NCI-H1417 treated with DMSO at 0.1 percent for 48 hours (cell line): ENCODE data around the gene RECK.

Source experiments
- DNase-seq: peaks from one replicate; lab custom pipeline; 2025; lab: John Stamatoyannopoulos, UW

Gene RECK

DNA sequence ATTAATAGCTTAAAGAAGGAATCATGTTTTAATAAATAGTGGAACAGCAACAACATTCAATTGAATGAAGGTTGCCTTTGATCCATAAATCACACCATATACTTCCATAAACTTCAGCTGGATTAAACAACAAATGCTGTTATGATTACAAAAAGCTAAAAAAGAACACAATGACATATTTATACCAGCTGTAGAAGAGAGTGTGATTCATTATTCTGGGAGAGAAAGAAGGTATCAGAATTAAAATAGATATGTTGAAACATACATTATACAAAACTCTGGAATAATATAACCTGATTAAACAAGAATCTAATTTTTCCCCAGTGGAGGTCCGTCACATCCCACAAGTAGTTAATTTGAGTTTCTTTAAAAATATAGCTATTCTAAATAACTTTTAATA is 7.5 kb upstream of the RECK start:
- no peak for DNase-seq

DNA sequence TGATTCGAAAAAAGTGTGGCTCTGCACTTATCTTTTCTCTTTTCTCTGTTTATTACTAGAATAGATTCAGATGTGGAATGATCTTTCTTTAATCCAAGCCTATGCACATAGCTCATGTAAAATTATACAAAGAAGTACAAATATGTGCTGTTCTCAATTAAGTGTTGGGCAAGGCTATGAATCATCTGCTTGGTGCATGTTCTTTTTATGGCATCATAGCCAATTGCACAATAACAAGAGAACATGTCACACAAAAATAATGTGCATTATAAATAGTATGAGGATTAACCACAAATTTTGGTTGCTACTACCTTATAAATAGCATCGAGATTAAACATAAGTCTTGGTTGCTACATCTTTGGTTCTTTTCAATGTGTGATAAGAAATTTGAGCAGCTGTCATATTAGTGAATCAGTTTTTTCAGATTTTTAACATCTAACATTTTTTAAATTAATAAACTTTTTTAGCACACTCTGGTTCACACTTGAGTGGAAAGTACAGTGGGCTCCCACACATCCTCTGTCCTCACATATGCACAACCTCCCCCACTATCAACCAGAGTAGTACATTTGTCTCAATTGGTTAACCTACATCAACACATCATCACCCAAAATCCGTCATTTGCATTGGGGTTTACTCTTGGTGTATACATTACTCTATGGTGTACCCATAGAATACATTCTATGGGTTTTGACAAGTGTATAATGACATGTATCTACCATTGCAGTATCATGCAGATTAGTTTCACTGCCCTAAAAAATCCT is 6.8 kb upstream of the RECK start:
- DNase-seq = no peak

GRCh38 chr9:36030871-36031270 is 5.8 kb upstream of the RECK start:
- no peak for DNase-seq

GRCh38 chr9:36031774-36032555 is 4.7 kb upstream of the RECK start:
- DNase-seq = no peak

GRCh38 chr9:36033788-36034187 is 2.9 kb upstream of the RECK start:
- no peak for DNase-seq

- no peak for DNase-seq
These were observed 2.5 kb upstream of the RECK start for GRCh38 chr9:36034234-36034633.

DNA sequence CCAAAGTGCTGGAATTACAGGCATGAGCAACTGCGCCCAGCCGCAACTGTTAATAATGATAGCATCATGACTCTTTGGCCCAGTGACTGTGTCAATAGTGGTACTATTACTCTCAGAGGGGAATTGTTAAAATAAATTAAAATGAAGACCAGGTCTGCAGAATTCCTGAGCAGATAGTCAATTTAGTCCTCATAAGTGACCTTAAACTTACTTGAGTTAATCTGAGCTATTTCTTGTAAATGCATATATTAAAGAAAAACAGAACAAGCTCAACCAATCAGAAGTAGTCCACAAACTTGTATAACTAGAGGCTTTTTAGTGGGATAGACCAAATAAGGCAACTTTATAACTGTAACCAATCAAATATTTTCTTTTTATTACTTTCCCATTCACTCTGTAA is 1.7 kb upstream of the RECK start:
- no peak for DNase-seq

DNA sequence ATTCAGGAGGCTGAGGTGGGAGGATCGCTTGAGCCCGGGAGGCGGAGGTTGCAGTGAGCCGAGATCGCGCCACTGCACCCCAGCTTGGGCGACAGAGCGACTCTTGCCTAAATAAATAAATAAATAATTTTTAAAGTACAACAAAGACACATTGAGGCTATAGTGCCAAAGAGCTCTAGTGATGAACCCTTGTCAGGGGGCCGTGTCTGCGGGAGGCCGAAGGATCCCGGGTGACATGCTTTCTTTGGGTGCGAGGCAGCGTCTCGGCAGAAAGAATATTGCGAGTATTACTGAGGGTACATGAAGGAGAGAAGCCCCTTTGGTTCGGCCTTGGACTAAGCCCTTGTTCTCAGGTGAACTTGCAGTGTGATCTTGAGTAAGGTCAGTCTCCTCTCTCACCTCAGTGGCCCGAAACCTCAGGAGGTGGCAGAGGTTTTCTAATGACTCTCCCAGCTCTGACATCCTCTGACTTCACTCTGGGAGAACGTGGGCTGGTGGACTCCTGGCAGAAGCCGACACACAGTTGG is 397 bp upstream of the RECK start:
- DNase-seq = no peak

- DNase-seq = no peak
These were observed 923 bp downstream of the RECK start for GRCh38 chr9:36037549-36038122.

DNA sequence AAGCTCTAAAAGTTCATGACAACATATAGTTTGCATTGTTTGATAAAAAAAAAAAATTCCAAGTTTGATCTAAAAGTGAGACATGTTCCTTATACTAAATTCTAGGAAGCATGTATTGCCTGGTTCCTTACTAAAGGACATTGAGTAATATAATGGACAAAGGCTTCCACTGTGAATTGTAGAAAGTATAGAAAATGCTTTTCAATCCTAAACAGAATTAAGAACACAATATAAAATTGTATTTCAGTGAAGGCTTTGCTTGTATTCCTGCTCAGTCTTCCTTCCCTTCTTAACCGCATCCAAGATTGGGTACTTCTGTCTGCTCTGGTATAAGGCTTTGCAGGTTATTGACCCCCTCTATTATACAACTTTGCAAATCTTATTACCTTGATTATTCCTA is 2.4 kb downstream of the RECK start:
- no peak for DNase-seq

GRCh38 chr9:36039696-36040095 is 3.0 kb downstream of the RECK start:
- DNase-seq = no peak

DNA sequence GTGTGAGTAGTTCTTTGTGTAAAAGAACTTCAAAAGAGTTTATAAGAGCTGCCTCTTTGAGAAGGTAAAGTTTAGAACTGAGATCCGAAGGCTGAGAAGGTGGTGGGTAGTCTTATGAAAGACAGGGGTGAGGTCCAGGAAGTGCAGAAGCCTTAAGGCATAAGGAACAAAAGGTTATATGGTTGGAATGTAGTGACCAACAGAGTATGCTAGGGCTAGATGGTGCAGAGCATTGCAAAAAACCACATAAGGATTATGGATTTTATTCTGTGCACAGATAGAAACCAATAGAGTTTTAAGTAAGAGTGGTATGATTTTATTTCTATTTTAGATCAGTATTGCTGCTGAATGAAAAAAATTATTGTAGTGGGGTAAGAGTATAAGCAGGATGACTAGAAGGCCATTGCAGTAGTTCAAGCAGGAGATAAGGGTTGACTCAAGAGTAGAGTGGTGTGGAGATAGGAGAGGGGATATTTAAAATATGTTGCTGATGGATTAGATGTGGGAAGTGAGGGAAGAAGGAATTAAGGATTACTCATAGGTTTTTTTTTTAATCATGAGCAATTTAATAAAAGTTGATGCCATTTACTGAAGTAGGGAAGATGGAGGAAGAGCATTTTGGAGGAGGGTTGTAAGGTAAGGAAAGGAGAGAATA is 3.7 kb downstream of the RECK start:
- DNase-seq = no peak

GRCh38 chr9:36041506-36041905 is 4.8 kb downstream of the RECK start:
- no peak for DNase-seq

DNA sequence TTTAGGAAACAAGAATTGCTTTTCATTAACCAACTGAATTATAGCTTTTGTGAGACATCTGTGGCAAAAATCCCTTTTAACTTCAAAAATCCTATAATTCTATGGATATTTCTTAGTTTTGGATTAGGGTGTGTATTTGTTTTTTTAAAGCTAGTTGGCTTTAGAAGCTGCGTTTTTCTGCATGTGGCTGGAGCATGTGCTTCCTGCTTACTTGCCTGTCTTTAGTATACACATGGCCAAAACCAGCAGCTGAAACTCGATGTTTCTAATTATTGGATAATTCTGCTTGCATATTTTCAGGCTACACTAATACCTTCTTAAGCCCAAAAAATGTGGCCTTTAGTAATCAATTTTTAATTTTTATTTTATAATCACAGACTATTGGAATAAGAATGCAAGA is 8.9 kb downstream of the RECK start:
- no peak for DNase-seq

DNA sequence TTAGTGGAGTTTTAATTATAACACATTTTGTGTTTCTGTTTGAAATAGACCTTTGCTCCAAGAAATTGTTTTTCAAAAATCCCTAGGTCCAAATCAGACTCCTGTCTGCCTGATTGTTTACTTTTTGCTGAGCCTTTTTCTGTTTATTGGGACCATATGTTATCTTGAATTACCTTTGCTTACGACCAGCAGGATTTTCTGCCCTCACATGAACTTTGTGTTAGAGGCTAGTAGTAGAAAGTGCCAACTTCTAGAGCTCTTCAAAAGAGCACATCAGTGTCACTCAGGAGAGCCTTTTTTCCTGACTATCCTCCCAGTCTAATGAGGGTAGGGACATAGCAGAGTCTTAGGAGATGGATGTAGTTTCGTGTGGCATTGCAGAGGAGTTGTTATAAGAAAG is 10.2 kb downstream of the RECK start:
- no peak for DNase-seq

DNA sequence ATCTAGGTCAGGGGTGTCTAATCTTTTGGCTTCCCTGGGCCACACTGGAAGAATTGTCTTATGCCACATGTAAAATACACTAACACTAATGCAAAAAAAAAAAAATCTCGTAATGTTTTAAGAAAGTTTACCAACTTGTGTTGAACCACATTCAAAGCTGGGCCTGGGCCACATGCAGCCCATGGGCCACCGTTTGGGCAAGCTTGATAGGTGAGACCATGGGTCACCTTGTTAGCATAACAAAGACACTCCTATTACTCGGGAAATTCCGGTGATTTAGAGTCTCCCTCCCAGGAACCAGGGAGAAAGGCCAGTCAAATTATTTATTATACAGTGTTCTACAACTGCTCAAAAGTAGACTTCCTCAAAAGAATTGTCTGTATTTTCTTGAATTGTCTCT is 12.7 kb downstream of the RECK start:
- DNase-seq = no peak

- DNase-seq = no peak
These were observed 13.8 kb downstream of the RECK start for GRCh38 chr9:36050476-36050875.

DNA sequence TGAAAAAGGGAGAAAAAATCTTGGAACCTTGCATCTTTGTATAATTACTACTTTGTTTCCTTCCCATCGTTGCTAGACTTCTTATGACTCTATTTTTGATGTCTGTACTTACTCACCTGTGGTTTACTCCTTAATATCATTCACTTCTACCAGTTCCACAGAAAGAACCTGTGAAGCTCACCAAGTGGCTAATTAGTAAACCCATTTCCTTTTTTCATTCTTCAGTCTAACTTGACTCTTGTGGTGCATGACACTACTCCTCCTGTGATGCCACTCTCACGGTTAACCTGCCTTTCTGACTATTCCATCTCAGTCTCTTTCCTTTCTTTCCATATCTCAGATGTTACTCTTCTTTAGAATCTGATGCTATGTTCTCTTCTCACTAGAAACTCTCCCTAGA is 14.6 kb downstream of the RECK start:
- no peak for DNase-seq

- no peak for DNase-seq
These were observed 17.3 kb downstream of the RECK start for GRCh38 chr9:36053971-36054370.

- no peak for DNase-seq
These were observed 20.2 kb downstream of the RECK start for GRCh38 chr9:36056896-36057295.

DNA sequence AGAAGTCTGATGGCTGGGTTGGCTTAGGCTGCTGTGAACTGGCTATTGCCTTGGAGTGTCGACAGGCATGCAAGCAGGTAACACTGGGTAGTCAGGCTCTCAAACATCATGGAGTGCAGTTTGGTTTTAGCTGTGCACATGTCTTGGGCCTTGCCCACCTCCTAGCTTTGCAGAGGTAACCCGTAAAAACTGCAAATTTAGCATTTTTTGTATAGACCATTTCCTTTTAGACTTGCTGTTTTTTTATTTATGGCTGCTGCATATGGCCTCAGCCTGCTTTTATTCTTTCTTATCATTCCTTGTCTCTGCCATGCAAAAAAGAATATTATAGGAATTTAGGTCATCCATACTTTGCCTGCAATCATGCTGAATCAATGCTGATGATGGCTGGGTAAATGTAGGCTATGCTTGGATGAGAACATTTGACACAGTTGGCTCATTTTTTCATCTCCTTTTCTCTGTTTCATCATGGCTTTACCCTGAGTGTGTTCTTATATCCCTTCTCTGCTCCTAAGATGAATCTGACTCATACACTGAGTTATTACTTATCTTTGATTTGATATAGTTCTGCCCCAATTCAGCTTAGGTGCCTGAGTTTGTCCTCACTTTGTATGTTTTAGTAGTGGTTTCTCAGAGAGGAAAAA is 27.2 kb downstream of the RECK start:
- DNase-seq = no peak

DNA sequence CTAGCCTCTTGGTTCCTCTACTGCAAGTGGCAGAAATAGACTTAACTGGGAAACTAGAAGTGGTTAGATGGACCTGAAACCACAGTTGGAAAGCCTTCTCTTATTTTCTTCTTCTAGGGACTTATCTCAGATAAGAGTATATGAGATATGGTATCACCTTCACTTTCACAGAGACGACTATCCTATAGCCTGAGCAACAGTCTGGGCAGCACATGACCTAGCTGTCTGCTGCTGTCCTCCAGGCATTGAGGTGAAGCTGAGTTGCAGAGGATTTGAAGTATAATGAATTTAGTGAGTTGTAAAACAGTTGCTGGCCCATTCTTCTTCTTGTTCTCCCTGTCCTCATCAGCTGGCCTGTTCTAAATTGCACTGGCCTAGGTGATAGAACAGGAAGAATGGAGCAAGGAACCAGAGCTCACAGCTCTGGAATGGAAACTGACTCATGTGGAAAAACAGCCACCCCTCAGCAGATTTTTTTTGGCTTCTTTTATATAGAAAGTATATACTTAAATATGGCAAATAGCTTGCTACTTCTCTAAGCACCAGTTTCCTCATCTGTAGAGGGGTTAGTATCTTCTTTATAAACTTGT is 27.8 kb downstream of the RECK start:
- DNase-seq = no peak
